Measurements from ENCODE around the gene ACBD4. TPM values are rescaled to one million over a fixed set of nuclear protein-coding genes. Genes with fewer than 3 reads are reported as not detected.
A peak's percentile ranks its signal among the peaks of the same experiment; 100 is the strongest.

Gene ACBD4
- total RNA-seq, 1 experiment from 2014 or later, result 9.7 TPM

- Mint-ChIP-seq H3K36me3 (ENCODE audit: insufficient read depth in 1 of 3, low read depth in 3 of 3) (peaks cover 0 to 5% (median 3%) of the 10 kb centered on the region in 3 experiments; a peak in 2 of 7 replicates), H3K27ac (peak overlapping the region; percentile 99 to 100 (median 100)), H3K27me3 (ENCODE audit: low read depth) (peaks cover 2% of the 10 kb centered on the region), H3K4me1 (peaks cover 41 to 49% of the 10 kb centered on the region in 2 experiments), H3K4me3 (peak overlapping the region; percentile 98 to 99), H3K9me3 (no peaks in the 10 kb centered on the region; a peak in 1 of 5 replicates)
- Histone ChIP-seq H4K20me1 (ENCODE audit: control insufficient read depth, insufficient read depth, insufficient read length) (no peaks in the 10 kb centered on the region), H4K5ac (ENCODE audit: insufficient read length, low read depth, low read length) (peak overlapping the region; percentile 94), H3K4me2 (ENCODE audit: insufficient read depth, insufficient read length, low read length) (peak overlapping the region; percentile 46), H3K56ac (ENCODE audit: insufficient read length, low read depth, low read length) (peak overlapping the region; percentile 5), H3K4me1 (ENCODE audit: insufficient read depth, low read length) (peaks cover 2% of the 10 kb centered on the region; the same call in 1 of the 2 replicates), H3K23me2 (ENCODE audit: insufficient read length, low read depth, low read length, poor library complexity, severe bottlenecking) (peaks cover 22% of the 10 kb centered on the region), H3K79me2 (ENCODE audit: insufficient read depth, low read length) (no peaks in the 10 kb centered on the region; the same call in 1 of the 2 replicates), H2AK5ac (ENCODE audit: insufficient read length, low read length) (no peak overlapping the region), H4K8ac (replicated peaks; ENCODE audit: insufficient read length, low read depth, low read length) (no peak overlapping the region), H2BK12ac (ENCODE audit: insufficient read length, low read depth, low read length) (no peak overlapping the region), H2BK20ac (ENCODE audit: low read depth, low read length, poor library complexity, severe bottlenecking) (no peak overlapping the region), H3K79me1 (ENCODE audit: insufficient read depth, low read depth, low read length, poor library complexity, severe bottlenecking) (peaks cover 4% of the 10 kb centered on the region), H2AFZ (ENCODE audit: low read length) (peak overlapping the region; percentile 92), H3K9ac (ENCODE audit: extremely low read depth, insufficient read length, low read length) (peak overlapping the region; percentile 93), H3K9me3 (ENCODE audit: control insufficient read depth, low read depth, low read length) (no peaks in the 10 kb centered on the region), H3K27me3 (ENCODE audit: insufficient read depth, low read length) (no peaks in the 10 kb centered on the region), H4K91ac (ENCODE audit: insufficient read length, low read depth, low read length) (no peak overlapping the region), H3K14ac (ENCODE audit: insufficient read depth, low read length) (peak overlapping the region; percentile 99), H3K27ac (ENCODE audit: insufficient read length, low read depth, low read length) (peak overlapping the region; percentile 92), H2BK15ac (ENCODE audit: low read depth, low read length) (peak overlapping the region; percentile 82; the same call in 1 of the 2 replicates), H2BK5ac (ENCODE audit: insufficient read length, low read length) (no peak overlapping the region), H3T11ph (ENCODE audit: low read length) (peak overlapping the region; percentile 61), H3K18ac (ENCODE audit: insufficient read length, low read depth, low read length) (peak overlapping the region; percentile 98), H3K4ac (ENCODE audit: low read depth, low read length) (no peak overlapping the region), H3K23ac (ENCODE audit: insufficient read length, low read depth, low read length) (no peak overlapping the region), H2BK120ac (ENCODE audit: low read depth, low read length, poor library complexity, severe bottlenecking) (peak overlapping the region; percentile 74)
- WGBS (ENCODE audit: extremely low coverage, insufficient read length, low lambda C conversion rate), result no CpG with 5 or more reads among the region's 29 CpGs
- peak; percentile 24 for DNase-seq
- no peak for TF ChIP-seq CTCF (conservative IDR thresholded peaks at IDR 0.05)
Observed at GRCh38 chr17:45146890-45147580, 11.5 kb downstream of the ACBD4 start.

Measured in H9 (cell line).